Measurements from ENCODE around the gene CDK5R2. TPM values are rescaled to one million over a fixed set of nuclear protein-coding genes. Genes with fewer than 3 reads are reported as not detected.

Gene CDK5R2
- total RNA-seq, 1 experiment from 2014 or later: 1.3 TPM

GRCh38 chr2:218993345-218994315, 34.2 kb downstream of the CDK5R2 start, which contains the start of gene CRYBA2:
TSS of gene CRYBA2 (minus strand) at chr2:218993422. CDS start at chr2:218993176, 246 bp downstream.
- Histone ChIP-seq H3K4me1 (ENCODE audit: control insufficient read depth, insufficient read depth, low read length) (0 out of 2 replicates have a peak, but pooled peaks cover 4% of the 10 kb centered on the region), H3K36me3 (ENCODE audit: control insufficient read depth, insufficient read depth, low read length) (no peaks in the 10 kb centered on the region), H3K27me3 (ENCODE audit: control insufficient read depth, insufficient read depth, low read length) (peaks cover 2% of the 10 kb centered on the region; the same call in 1 of the 2 replicates), H3K4me3 (ENCODE audit: low read depth in 2 of 2, low read length in 2 of 2) (no peak within 1 kb of the TSS), H3K9me3 (ENCODE audit: control insufficient read depth, insufficient read depth, low read depth, low read length) (no peaks in the 10 kb centered on the region), H3K27ac (ENCODE audit: low read length) (no peak within 1 kb of the TSS)
- in situ Hi-C loops (cut with HindIII; ENCODE audit: low pct_unique_long_range_greater_than_20kb, low sequenced_read_pairs) (no loop called here), intact Hi-C loops (cut with micrococcal nuclease; ENCODE audit: unreplicated experiment) (loop anchor here (10.0 kb wide), 1 partner anchor 161 kb away; no protein-coding TSS in a partner anchor)
- DNase-seq (ENCODE audit: low read depth, low spot score) (no peak), ATAC-seq (no peak)
- POLR2A ChIA-PET: no interaction called here
- CTCF ChIA-PET: interaction anchor here (3.3 kb wide), 1 partner anchor 13 kb away, joined by 20 read pairs; no protein-coding TSS in a partner anchor
- TF ChIP-seq POLR2AphosphoS5 (IDR thresholded peaks at IDR 0.05; ENCODE audit: low read depth, low read length) (no peak), TCF7L2 (IDR thresholded peaks at IDR 0.05; ENCODE audit: low read depth, low read length) (no peak), SIN3A (IDR thresholded peaks at IDR 0.05; ENCODE audit: borderline replicate concordance, insufficient read depth, low read depth, low read length) (no peak), REST (IDR thresholded peaks at IDR 0.05; ENCODE audit: insufficient read depth in 1 of 2, low read depth in 2 of 2, low read length in 1 of 2) (no peak), CTCF (IDR thresholded peaks at IDR 0.05) (no peak)
- BruUV-seq (replicated peaks): no TSS peak

- no peak overlapping the region for H3K27ac ChIP-seq (ENCODE audit: low read length)
- BruUV-seq (replicated peaks): no TSS peak
Observed at GRCh38 chr2:218995561-218995960, 36.1 kb downstream of the CDK5R2 start.

More at GRCh38 chr2:218995561-218995960, 36.1 kb downstream of the CDK5R2 start:
- DNase-seq (ENCODE audit: low read depth, low spot score) (no peak), ATAC-seq (peak; percentile 33; the same call in 1 of the 2 replicates)
- Histone ChIP-seq H3K4me1 (ENCODE audit: control insufficient read depth, insufficient read depth, low read length) (peaks cover 4% of the 10 kb centered on the region; the same call in 1 of the 2 replicates), H3K27me3 (ENCODE audit: control insufficient read depth, insufficient read depth, low read length) (peaks cover 2% of the 10 kb centered on the region; the same call in 1 of the 2 replicates), H3K36me3 (ENCODE audit: control insufficient read depth, insufficient read depth, low read length) (no peaks in the 10 kb centered on the region), H3K4me3 (ENCODE audit: low read depth in 2 of 2, low read length in 2 of 2) (no peak overlapping the region), H3K9me3 (ENCODE audit: control insufficient read depth, insufficient read depth, low read depth, low read length) (no peaks in the 10 kb centered on the region)
- ChIA-PET POLR2A (no interaction called here), CTCF (interaction anchor here (0.6 to 3.3 kb wide), 6 partner anchors 12 to 288 kb away, joined by 3 to 20 read pairs (median 7); no protein-coding TSS in a partner anchor)
- TF ChIP-seq SIN3A (IDR thresholded peaks at IDR 0.05; ENCODE audit: borderline replicate concordance, insufficient read depth, low read depth, low read length) (no peak), REST (IDR thresholded peaks at IDR 0.05; ENCODE audit: insufficient read depth in 1 of 2, low read depth in 2 of 2, low read length in 1 of 2) (no peak), CTCF (IDR thresholded peaks at IDR 0.05) (no peak), POLR2AphosphoS5 (IDR thresholded peaks at IDR 0.05; ENCODE audit: low read depth, low read length) (no peak), TCF7L2 (IDR thresholded peaks at IDR 0.05; ENCODE audit: low read depth, low read length) (no peak)
- intact Hi-C loops (cut with micrococcal nuclease; ENCODE audit: unreplicated experiment): loop anchor here (10.0 kb wide), 1 partner anchor 159 kb away; no protein-coding TSS in a partner anchor
- in situ Hi-C loops (cut with HindIII; ENCODE audit: low pct_unique_long_range_greater_than_20kb, low sequenced_read_pairs): no loop called here

Measured in Panc1 (cell line).